Retinal pigment epithelial cell (primary cell): ENCODE measurements around the gene DLGAP1.
"Not testable (repeated sequence)": the region's sequence is repeated elsewhere in the genome, so short reads cannot be mapped to it uniquely, and the experiment has no call there.

Experiments used
- DNase-seq: peaks from one replicate; pipeline ENCODE4 v3.0.0-alpha.2; 2010; ENCODE audit warnings: low read depth
- H3K4me3 ChIP-seq: 2 replicates; pipeline ENCODE4 v1.5.1; 2011; ENCODE audit warnings: mild to moderate bottlenecking, low read length, control low read depth, moderate library complexity
- CTCF ChIP-seq: conservative IDR thresholded peaks from 2 replicates; pipeline ENCODE4 v1.5.1; 2011; ENCODE audit warnings: low read depth, low read length, control low read depth, inconsistent platforms

DLGAP1 gene

GRCh38 chr18:3481696-3482210 is 973.4 kb downstream of the DLGAP1 start:
- H3K4me3 ChIP-seq = no peak overlapping the region
- TF ChIP-seq CTCF = peak; percentile 62
- no peak for DNase-seq

GRCh38 chr18:3480827-3481573 is 974.1 kb downstream of the DLGAP1 start:
- no peak for TF ChIP-seq CTCF
- DNase-seq = no peak

GRCh38 chr18:3479978-3480509 is 975.1 kb downstream of the DLGAP1 start:
- H3K4me3 ChIP-seq = no peak overlapping the region
- TF ChIP-seq CTCF = no peak
- no peak for DNase-seq

More at GRCh38 chr18:3480827-3481573, 974.1 kb downstream of the DLGAP1 start:
- no peak overlapping the region for H3K4me3 ChIP-seq

GRCh38 chr18:3478262-3478978 is 976.7 kb downstream of the DLGAP1 start:
- H3K4me3 ChIP-seq = no peak overlapping the region
- DNase-seq = no peak
- no peak for TF ChIP-seq CTCF

- DNase-seq = no peak
- no peak overlapping the region for H3K4me3 ChIP-seq
- TF ChIP-seq CTCF = no peak
Observed at GRCh38 chr18:3472681-3473544, 982.2 kb downstream of the DLGAP1 start.

GRCh38 chr18:3472121-3472520 is 983.0 kb downstream of the DLGAP1 start:
- DNase-seq, H3K4me3 ChIP-seq: not testable (repeated sequence)
